NCI-H446 treated with DMSO at 0.1 percent for 48 hours (cell line): ENCODE measurements around the gene COX7A2.

ENCODE experiments used
- DNase-seq: peaks from one replicate; lab custom pipeline; 2025; lab: John Stamatoyannopoulos, UW

Gene COX7A2, protein sequence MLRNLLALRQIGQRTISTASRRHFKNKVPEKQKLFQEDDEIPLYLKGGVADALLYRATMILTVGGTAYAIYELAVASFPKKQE

DNA sequence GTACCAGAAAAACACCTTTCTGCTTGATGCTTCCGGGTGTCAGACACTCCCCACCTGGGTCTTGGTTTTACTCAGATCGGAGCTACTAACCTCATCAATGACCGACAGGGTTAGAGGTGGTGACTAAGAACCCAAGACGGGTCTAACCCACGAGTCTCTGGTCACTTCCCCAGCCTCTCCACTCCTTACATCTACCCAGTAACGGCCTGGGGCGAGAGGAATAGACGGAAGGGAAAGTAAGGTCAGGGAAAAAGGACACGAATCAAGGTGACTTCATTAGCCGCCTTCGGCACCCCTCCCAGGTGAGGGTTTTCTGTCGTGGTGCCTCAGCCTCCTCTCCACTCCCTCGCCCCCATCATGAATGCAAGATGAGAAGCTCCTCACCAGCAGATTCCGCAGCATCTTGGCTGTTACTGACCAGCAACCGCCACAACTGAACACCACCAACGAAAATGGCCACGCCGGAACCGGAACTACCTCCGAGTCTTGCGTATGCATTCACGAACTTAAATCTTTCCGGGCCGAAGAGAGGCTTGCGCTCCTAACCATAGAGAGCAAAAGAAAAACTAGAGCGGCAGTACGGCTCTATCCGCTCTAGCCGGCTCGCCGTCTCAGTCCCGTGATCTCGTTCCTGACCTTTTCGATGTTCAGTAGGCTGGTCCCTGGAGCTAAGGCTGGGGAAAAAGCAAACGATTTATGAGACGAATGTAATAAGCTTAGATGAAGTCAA, at the start of gene COX7A2:
TSS of gene COX7A2 (minus strand) at position 469 of the 730 bp plus-strand sequence. CDS start at position 402, 67 bp downstream.
- DNase-seq: peak; percentile 98

DNA sequence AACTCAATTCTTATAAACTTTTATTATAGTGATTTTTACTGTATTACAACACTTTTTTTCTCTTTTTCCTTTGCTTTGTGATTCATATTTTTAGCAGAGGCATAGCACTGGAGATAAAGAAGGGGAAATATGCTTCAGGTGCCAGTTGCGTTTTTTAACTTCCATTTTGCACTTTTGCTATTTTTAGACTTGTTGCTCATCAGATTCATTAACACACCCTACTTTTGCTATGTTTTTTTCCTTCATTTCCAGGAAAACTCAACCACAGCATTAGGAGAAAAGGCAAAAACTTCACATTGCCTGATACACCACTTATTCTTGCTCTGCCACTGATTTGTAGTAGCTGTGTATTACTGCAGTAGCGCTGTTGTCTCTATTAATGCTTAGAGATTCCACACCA, 49.0 kb upstream of the COX7A2 start:
- DNase-seq: no peak

DNA sequence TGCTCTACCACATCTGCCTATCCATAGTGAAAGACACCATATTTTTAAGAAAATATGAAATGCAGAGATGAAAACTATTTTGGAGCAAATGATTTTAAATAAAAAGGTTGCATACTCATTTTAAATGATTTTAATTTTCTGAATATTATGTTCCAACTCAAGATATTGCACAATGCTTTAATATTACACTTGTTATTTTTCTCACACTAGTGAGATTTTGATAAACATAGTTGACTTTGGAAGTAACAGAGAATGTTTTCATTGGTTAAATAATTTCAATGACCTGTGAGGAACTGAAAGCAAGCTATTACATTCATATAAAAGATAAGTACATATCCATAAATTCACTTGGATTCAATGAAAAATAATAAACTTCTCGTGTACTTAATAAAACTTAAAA, 48.1 kb upstream of the COX7A2 start:
- no peak for DNase-seq

DNA sequence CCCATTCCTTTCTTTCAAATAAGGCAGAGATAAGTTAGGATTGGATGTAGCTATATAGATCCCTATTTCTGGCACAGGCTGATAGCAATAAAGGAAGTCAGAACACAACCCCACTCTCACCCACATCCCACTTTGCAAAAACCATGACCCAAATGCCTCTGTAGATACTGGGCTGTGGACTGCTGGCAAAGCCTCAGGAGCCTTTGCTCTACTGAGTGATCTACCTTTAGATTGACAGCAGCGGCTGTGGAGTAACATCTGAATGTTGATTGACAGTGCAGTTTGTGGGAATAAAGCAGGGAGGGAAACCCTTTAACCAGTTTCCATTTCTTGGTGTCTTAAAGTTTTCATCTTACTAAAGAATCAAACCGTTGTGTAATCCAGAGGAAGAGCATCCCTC, 47.7 kb upstream of the COX7A2 start:
- DNase-seq: no peak

DNA sequence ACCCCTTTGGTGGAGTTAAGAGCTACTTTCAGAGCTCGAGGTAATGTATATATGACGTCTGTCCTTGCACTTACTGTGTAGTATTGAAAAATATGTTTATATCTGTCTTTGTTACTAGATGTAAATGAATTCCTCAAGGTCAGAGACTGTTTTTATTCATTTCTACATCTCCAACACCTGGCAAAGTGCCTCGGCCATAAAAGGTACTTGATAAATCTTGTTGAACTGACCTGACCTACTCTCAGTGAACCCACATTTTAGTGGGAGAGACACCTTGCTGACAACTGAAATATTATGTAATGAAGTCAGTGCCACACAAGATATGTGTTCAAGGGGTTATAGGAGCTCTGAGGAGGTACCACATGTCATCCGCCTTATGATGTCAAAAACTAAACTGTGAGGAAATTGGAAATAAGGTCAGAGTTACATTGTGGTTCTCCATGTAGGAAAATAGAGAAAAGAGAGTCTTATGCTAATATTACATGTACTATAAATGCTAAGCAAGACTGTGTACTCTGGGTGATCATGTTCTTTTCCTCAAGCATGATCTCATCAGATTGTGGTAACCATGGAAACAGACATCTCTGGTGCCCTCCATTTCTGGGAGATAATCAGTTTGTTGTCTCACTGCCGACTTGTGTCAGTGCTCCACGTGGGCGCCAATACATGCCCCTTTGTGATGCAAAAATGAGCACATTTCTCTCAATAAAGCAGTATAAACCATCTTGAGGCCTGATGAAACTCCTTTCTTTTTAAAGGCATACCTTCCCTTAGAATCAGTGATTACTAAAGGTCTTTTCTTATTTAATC, 46.7 kb upstream of the COX7A2 start:
- no peak for DNase-seq

DNA sequence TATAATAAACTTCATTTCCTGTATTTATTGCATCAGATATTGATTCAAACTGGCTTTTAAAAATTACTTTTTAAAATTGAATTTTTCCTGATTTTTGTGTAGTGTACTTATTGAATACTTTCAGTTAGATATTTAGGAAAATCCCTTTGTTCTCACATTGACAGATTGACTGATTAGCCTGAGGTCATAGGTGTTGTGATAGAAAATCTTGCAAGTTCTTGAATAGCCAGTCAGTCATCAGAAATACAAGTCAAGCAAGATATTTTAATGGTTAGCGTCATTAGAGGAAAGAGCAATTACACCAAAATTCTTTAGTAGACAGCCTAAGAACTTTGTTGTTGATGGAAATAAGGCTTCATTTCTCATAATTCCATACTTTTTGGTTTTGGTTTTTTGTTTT, 44.4 kb upstream of the COX7A2 start:
- DNase-seq: no peak

DNA sequence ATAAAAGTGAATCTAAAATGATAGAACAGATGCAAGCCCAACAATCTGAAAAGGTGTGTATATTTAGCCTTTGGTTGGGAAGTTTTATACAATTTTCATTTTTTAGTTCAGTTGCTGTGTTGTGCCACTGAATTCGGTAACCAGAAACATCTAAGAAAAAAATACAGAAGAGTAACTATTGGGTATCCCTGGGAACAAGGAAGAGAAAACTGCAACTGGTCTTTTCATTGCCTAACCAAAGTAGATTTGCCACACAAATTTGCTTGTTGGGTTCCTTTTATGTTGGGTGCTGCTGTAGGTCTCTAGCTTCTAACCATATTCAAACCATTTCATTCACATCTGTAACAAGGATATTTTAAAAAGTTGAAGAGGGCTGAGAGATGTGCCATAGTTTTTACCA, 43.8 kb upstream of the COX7A2 start:
- no peak for DNase-seq

DNA sequence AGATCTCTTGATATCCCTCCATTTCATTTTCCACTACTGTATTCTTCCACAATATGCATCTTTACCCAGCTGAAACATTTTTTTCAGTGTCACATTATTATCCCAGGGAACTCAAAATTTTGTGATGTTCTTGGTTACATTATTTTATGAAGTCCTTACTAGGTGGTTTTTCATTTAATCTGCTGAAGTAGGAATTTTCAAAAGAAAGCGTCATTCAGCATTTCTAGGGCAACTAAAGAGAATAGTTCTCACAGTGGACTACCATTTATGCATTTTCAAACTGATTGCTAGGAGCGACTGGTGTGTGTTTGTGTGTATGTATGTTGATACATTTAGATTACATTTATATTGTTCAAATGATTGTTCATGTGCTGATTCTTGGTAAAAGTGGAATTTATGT, 43.4 kb upstream of the COX7A2 start:
- DNase-seq: no peak

DNA sequence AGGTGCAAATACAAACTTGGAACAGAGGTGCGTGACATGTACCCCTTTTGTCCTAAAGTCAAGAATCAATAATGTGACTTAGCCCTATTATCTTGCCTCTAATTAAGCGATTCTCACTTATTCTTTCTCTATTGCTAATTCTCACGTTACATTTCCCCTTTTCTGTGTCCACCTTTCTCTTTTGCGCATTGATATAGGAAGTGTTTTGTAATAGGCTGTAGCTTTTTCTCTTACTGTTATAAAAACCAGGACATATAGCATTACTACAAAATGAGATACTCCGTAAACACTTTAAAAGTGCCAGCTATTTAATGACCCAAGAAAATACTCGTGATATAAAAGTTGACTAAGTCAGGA, 41.7 kb upstream of the COX7A2 start:
- DNase-seq: no peak

DNA sequence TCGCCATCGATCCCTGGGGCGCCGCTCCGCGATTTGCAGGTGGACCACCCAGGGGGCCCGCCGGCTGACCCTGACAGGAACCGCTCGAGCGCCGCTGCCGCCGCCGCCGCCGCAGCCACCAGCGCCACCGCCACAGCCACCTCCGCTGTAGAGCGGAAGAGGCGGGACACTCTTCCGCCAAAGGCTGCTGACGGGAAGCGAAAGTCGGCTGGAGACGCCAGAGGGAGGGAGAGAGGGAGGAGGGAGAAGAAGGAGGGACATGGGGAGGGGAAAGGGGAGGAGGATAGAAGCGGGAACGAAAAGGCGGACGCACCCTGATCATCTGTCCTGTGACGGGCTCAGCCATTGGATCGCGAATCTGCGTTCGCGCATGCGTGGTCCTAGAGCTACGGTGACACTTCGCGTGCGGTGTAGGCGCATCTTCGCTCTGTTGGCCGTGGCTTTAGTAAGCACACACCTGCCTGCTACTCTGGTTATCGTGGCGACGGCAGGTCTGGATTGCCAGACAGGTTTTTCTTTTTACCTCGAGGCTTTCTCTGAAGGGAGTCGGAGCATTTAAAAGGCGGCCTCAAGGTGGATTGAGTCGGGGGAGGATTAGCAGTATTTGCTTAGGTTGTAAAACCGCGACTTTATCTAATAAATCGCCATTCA, 41.2 kb upstream of the COX7A2 start, which contains the start of gene TMEM30A:
TSS of gene TMEM30A (minus strand) at position 161 of the 651 bp plus-strand sequence. CDS start at position 7, 154 bp downstream.
- peak; percentile 95 for DNase-seq

DNA sequence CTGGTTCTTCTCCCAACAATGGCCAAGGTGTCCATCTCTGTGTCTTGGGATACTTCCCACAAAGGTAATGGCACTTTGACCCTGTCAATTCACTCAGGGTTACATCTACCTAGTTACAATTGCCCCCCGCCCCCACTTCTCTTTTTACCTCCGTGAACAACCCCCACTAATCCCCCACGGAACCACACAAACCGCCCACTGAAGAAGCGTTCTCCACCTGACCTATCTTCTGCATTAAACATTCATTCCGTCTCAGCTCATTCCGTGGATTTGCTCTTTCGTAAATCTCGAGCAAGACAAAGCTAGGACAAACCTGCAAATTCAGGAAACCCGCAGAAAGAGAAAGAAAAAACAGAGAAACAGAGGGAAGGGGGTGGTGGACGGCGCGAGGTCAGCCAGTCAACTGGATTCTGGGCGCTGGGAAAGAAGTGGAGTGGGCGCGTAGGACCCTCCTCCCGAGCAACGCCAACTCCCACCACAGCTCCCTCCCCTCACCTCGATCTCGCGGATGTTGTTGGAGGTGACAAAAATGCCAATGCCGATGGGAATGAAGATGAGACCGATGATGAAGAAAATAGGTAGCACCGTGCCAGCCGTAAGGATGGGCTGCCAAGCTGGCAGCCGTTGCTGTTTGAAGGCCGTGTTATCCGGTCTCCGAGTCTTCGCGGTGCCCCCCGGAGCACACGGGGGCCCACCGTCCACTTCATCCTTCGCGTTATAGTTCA, 40.5 kb upstream of the COX7A2 start:
- DNase-seq: no peak

DNA sequence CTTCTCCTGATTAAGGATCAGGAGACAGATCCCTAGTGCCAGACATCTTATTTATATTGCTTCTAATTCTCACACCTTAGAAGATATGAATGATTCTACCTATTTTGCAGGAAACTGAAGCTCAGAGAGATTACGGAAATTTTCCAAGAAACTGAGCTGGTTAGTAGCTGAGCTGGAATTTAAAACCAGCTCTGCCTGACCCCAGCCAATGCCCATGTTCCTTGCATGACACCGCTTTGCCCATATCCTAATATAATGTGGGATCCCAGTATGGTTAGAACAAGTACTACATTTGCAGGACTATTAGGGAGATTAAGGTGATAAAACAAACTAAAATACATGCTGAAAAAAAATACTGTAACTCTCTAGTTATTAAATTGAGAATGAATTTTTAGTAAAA, 39.1 kb upstream of the COX7A2 start:
- no peak for DNase-seq

DNA sequence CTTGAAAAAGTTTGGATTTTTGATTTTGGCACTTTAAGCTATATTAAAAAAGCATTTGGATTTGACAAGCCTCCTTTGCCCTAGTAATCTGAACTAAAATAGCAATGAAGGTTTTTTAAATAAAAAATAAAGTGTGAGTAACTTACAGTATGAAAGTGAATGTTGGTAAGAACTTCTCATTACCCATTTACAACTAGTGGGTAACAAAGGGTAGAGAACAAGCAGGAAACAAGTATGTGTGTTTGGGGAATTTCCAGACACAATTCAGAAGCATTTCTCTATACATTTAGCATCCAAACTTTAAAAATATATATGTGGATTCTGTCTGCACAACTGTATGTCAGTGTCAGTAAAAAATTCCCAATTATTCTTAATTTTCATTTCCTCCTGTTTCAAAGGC, 38.1 kb upstream of the COX7A2 start:
- DNase-seq: no peak

DNA sequence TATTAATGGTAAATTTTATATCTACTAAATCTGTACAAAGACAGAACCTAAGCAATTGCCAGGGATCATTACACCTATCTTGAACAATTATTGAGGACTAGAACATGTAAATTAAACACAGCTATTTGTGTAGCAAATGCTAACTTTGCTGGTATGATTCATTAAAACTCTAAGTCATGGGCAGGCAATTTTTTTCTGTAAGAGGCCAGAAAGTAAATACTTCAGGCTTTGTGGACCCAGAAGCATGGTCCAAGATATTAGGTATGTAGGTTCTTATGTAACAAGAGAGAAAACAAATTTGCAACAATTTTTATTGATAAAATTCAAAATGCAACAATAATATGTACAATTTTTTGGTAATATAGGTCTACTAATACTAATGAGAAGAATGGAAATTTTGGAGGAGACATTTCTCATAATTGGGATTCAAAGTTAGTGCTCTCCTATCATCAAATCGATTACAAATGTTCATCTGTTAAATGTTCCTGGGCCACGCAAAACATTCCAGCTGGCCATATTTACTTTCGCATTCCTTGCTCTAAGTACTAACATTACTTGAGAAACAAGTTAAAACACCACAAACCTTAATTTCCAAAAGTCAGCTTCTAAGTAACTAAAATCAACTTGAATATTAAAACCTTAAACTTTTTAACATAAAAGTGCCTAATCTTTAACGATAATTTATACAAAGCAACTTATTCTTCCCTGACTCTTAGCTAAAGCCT, 36.7 kb upstream of the COX7A2 start:
- DNase-seq: no peak

DNA sequence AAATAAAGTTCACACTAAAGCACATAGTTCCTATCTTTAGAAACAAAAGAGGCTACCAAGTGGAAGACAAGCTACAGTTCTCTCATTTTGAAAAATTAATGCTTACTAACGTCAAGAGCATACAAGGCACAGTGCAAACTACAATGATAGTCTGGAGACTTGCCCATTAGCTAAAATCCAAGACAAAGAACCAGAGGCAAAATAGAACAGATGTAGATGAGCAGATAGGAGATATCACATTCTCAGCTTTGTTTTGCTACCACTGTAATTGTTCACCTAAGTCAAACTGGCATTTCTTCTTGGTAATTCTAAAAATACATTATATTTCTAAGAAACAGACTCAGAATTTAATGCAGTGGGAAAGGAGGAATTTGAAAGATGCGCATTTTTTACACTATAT, 35.8 kb upstream of the COX7A2 start:
- DNase-seq: no peak

DNA sequence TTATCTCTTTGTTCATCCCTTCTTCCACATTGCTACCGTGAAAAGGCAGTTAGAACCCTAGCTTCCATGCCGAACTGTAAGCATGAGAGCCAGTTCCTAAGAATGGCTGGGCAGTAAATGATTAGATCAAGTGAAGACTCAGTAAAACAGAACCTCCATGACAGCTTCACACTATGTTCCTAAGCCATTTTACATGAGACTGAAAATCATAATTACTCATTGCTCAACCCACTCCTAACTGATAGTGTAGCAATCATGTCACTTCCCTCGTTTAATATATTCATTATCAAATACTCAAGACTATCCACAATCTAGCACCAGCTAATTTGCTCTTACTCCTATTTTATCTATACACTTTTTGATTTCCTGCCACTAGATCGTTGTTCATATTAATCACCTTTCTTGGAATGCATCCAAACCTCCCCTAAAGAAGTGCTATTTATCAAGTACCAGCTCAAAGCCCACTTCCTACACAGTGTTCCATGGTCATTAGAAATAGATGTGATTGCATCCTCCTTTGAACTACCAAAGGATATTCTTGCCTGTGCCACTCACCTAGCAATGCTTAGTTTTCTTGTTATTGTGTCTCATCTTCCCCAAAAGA, 35.0 kb upstream of the COX7A2 start:
- no peak for DNase-seq

DNA sequence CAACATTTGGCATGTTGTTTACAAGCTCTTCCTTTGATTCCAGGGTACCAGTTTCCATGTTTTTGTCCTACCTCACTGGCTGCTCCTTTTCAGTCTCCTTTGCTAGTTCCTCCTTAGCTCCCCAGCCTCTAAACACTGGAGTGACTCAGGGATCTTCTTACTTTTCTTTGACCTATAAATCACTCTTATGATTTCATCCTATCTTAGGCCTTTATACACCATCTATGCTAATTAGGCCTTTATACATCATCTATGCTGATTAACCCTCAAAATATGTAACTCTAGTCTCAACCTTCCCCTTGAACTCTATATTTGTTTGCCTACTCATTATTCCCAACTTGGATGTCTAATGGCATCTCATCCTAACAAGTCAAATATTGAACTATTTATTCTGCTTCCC, 31.5 kb upstream of the COX7A2 start:
- no peak for DNase-seq

DNA sequence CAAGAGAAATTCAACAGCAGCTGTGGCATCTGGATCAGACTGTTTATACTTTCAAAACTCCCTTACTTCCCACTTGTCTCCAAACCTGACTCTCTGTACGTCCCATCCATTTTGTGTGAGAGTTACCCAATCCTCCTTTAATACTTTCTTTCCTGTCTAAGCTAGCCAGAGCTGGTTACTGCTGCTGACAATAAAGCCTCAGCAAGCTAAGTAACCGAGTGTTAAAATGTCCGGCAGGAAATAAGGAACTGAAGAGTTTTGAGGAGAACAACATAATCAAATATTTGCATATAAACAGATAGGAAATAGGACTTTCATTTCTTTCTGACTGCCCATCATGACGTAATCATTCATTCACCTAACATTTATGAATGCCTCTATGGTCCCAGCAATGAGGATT, 29.4 kb upstream of the COX7A2 start:
- no peak for DNase-seq

DNA sequence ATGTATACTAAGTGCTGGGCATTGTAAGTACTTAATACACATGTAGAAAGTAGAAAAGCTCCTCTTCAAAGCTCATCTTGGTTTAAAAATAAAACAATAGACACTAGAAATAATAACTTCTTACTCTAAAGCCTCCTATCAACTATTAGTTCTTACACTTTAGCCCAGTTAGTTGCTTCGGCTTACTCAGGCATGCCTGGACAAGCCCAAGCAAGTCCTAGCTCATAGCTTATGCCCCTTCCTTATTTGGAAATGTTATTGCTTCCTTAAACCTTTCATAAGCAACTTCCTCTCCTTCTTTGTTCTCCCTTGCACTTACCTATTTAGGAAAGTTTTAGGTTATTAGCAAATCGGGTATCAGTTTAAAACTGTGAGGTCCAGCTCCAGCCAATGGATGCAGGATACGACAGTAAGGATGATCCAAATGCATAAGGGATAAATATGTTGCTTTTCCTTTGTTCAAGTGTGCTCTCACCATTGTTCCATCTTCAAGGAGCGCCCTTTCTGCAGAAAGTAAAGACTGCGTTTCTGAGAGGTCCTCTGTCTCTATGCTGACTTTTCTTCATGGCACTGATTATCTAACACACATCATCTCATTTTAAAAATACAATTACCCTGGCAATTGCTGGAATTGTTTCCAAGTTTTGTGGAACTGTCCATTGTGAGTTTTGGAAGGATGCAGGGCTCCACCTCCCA, 28.7 kb upstream of the COX7A2 start:
- no peak for DNase-seq

DNA sequence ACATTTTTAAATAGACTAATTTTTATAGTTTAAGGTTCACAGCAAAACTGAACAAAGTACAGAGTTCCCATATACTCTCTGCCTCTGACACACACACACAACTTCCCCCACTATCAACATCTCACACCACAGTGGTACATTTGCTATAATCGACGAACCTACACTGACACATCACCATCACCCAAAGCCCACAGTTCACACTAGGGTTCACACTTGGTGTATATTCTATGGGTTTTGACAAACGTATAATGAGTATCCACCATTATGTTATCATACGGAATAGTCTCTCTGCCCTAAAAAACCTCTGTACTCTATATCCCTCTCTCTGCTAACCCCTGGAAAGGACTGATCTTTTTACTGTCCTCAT, 25.4 kb upstream of the COX7A2 start:
- no peak for DNase-seq
